ENCODE measurements around the gene MRPL48. TPM values are rescaled to one million over a fixed set of nuclear protein-coding genes. Genes with fewer than 3 reads are reported as not detected.
A peak's percentile ranks its signal among the peaks of the same experiment; 100 is the strongest.

MRPL48 gene
- total RNA-seq, 1 donor from 2014 or later: 31.5 TPM

DNA sequence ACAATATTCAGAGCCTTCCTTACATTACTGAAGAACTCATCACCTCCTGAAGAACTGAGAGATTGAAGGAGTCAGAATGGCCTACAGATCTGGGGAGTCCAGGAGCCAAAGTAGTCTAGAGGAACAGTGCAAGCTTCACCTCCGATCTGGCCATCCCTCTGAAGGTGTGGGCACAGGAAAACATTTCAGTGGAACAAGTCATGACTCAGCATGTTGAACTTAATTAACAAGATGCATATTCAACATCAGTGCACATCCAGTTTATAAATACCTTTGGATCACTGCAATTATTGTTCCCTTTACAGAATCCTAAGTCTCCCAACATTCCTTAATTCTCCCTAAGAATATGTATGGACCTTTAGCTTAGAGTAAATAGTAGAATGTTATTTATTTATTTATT is 114.6 kb downstream of the MRPL48 start:
- TF ChIP-seq, protein P1, sequence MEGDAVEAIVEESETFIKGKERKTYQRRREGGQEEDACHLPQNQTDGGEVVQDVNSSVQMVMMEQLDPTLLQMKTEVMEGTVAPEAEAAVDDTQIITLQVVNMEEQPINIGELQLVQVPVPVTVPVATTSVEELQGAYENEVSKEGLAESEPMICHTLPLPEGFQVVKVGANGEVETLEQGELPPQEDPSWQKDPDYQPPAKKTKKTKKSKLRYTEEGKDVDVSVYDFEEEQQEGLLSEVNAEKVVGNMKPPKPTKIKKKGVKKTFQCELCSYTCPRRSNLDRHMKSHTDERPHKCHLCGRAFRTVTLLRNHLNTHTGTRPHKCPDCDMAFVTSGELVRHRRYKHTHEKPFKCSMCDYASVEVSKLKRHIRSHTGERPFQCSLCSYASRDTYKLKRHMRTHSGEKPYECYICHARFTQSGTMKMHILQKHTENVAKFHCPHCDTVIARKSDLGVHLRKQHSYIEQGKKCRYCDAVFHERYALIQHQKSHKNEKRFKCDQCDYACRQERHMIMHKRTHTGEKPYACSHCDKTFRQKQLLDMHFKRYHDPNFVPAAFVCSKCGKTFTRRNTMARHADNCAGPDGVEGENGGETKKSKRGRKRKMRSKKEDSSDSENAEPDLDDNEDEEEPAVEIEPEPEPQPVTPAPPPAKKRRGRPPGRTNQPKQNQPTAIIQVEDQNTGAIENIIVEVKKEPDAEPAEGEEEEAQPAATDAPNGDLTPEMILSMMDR (IDR thresholded peaks at IDR 0.05; ENCODE audit: unreplicated experiment): no peak
- Mint-ChIP-seq H3K9me3 (ENCODE audit: low read depth) (no peaks in the 10 kb centered on the region), H3K4me3 (ENCODE audit: low read depth) (no peak overlapping the region), H3K4me1 (ENCODE audit: low read depth) (no peaks in the 10 kb centered on the region), H3K27ac (peak overlapping the region; percentile 59), H3K27me3 (no peaks in the 10 kb centered on the region), H3K36me3 (ENCODE audit: insufficient read depth) (peaks cover 15% of the 10 kb centered on the region)
- no peak for DNase-seq (ENCODE audit: low spot score, unreplicated experiment)

DNA sequence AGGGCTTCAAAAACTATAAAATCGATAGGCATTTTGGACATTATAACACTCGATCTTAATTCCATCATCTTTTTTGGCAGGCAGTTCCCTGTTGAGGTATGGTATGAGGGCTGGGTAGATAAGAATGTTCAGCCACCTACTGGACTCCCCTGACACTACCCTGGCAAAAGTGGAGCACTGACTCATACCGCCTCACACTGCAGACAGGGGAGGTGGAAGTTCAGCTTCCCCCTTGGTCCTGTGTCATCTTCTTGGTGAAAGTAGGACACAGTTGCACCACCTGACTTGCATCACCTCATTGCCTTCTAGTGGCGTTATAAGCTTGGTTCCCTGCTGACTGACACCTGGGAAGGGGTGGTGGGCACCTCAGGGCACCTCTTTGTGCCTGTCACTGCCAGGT is 119.5 kb downstream of the MRPL48 start:
- TF ChIP-seq, protein P1 (IDR thresholded peaks at IDR 0.05; ENCODE audit: unreplicated experiment): no peak
- DNase-seq (ENCODE audit: low spot score, unreplicated experiment): no peak
- H3K36me3 Mint-ChIP-seq (ENCODE audit: insufficient read depth): peaks cover 11% of the 10 kb centered on the region
- H3K4me3 Mint-ChIP-seq (ENCODE audit: low read depth): no peak overlapping the region
- no peaks in the 10 kb centered on the region for H3K4me1 Mint-ChIP-seq (ENCODE audit: low read depth)
- H3K27me3 Mint-ChIP-seq: no peaks in the 10 kb centered on the region
- H3K9me3 Mint-ChIP-seq (ENCODE audit: low read depth): no peaks in the 10 kb centered on the region
- no peak overlapping the region for H3K27ac Mint-ChIP-seq

DNA sequence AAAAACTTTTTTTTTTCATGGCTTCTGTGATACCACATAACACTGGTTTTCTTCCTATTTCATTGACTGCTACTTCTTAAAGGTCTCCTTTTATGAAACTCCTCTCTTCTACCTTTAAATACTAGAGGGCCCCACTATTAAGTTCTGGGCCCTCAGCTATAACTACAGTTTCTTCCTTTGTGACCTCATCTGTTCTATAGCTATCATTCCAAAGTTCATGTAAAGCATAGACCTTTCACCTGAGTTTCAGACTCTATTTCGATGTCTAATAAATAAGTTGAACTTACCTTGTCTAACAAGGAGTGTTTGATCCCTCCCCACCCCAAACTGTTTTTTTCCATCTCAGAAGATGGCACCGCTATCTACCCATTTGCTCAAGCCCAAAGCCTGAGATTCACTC is 124.4 kb downstream of the MRPL48 start:
- Mint-ChIP-seq H3K4me3 (ENCODE audit: low read depth) (no peak overlapping the region), H3K4me1 (ENCODE audit: low read depth) (no peaks in the 10 kb centered on the region), H3K9me3 (ENCODE audit: low read depth) (no peaks in the 10 kb centered on the region), H3K36me3 (ENCODE audit: insufficient read depth) (peaks cover 24% of the 10 kb centered on the region), H3K27me3 (no peaks in the 10 kb centered on the region), H3K27ac (no peak overlapping the region)
- TF ChIP-seq, protein P1 (IDR thresholded peaks at IDR 0.05; ENCODE audit: unreplicated experiment): no peak
- DNase-seq (ENCODE audit: low spot score, unreplicated experiment): no peak

DNA sequence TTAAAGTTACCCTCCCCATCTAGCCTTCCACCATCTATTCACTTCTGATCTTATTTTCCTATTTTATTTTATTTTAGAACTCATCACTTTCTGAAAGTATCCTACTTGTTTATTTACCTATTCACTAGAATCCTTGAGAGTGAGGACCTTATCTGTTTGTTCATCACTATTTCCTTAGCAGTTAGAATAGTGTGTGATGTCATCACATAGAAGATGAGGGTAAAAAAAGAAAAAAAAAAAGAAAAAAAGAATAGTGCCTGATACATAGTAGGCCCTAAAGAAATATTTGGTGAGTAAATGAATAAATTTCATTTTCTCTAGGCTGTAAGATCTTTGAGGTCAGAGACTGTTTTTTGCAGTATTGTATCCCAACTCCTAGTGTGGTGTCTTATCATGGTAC is 125.8 kb downstream of the MRPL48 start:
- no peaks in the 10 kb centered on the region for H3K27me3 Mint-ChIP-seq
- H3K36me3 Mint-ChIP-seq (ENCODE audit: insufficient read depth): peaks cover 24% of the 10 kb centered on the region
- H3K4me3 Mint-ChIP-seq (ENCODE audit: low read depth): no peak overlapping the region
- H3K4me1 Mint-ChIP-seq (ENCODE audit: low read depth): no peaks in the 10 kb centered on the region
- no peak for DNase-seq (ENCODE audit: low spot score, unreplicated experiment)
- H3K9me3 Mint-ChIP-seq (ENCODE audit: low read depth): no peaks in the 10 kb centered on the region
- TF ChIP-seq, protein P1 (IDR thresholded peaks at IDR 0.05; ENCODE audit: unreplicated experiment): no peak
- H3K27ac Mint-ChIP-seq: no peak overlapping the region

DNA sequence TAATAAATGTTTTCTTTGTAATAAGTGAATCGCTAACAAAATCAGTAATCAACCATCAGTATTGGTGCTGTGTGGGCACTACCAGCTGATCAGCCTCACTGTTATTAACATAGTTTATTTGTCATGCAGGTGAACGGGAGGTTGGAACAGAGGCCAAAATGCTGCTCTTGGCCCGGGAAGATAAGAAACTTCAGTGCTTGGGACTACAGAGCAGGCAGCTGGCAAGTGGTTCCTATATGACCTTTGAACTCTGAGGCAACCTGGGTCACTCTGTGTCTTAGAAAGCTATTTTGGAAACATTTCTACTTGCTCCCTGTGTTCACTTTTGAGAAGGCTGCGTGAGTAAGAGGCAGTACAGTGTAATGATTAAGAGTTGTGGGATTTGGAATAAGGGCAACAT is 126.6 kb downstream of the MRPL48 start:
- H3K9me3 Mint-ChIP-seq (ENCODE audit: low read depth): no peaks in the 10 kb centered on the region
- no peaks in the 10 kb centered on the region for H3K27me3 Mint-ChIP-seq
- H3K27ac Mint-ChIP-seq: no peak overlapping the region

More for the DNA sequence above, 126.6 kb downstream of the MRPL48 start:
- TF ChIP-seq, protein P1 (IDR thresholded peaks at IDR 0.05; ENCODE audit: unreplicated experiment): no peak
- DNase-seq (ENCODE audit: low spot score, unreplicated experiment): no peak
- Mint-ChIP-seq H3K4me1 (ENCODE audit: low read depth) (no peaks in the 10 kb centered on the region), H3K36me3 (ENCODE audit: insufficient read depth) (peaks cover 23% of the 10 kb centered on the region), H3K4me3 (ENCODE audit: low read depth) (no peak overlapping the region)

Other genes starting within 250 kb of the MRPL48 start
- gene FAM168A, start 189.8 kb upstream of the MRPL48 start, total RNA-seq: 45.2 and 50.8 TPM in 2 replicates
- gene PLEKHB1, start 141.3 kb upstream of the MRPL48 start, total RNA-seq: 110 and 117 TPM in 2 replicates
- gene RAB6A, start 26.8 kb upstream of the MRPL48 start, total RNA-seq: 81.0 and 88.6 TPM in 2 replicates
- gene COA4, start 89.0 kb downstream of the MRPL48 start, total RNA-seq: 71.3 and 75.8 TPM in 2 replicates
- gene PAAF1, start 89.1 kb downstream of the MRPL48 start, total RNA-seq: 29.3 and 30.8 TPM in 2 replicates
- 1.1 and 1.4 TPM in 2 replicates for gene DNAJB13, start 163.2 kb downstream of the MRPL48 start, total RNA-seq
- 89.9 and 103 TPM in 2 replicates for gene UCP2, start 195.0 kb downstream of the MRPL48 start, total RNA-seq
- gene UCP3, start 221.2 kb downstream of the MRPL48 start, total RNA-seq: 4.3 and 5.2 TPM in 2 replicates